ENCODE measurements around the gene SYNGR3.
"Not testable (repeated sequence)": the region's sequence is repeated elsewhere in the genome, so short reads cannot be mapped to it uniquely, and the experiment has no call there.

The SYNGR3 gene

GRCh38 chr16:2011726-2012125, 22.0 kb downstream of the SYNGR3 start:
- DNase-seq = not testable (repeated sequence)

GRCh38 chr16:2013527-2013926, 23.8 kb downstream of the SYNGR3 start:
- DNase-seq = no peak

GRCh38 chr16:2015117-2015946, 25.6 kb downstream of the SYNGR3 start:
- DNase-seq = no peak

GRCh38 chr16:2015947-2016208, 26.1 kb downstream of the SYNGR3 start:
- DNase-seq = no peak

- no peak for DNase-seq
These were observed 26.7 kb downstream of the SYNGR3 start for GRCh38 chr16:2016407-2016922.

GRCh38 chr16:2019518-2019920, 29.7 kb downstream of the SYNGR3 start, which contains the start of gene NPW:
NPW (plus strand) TSS chr16:2019785.
- no peak for DNase-seq

GRCh38 chr16:2019921-2020831, 30.4 kb downstream of the SYNGR3 start:
- no peak for DNase-seq

GRCh38 chr16:2022723-2023091, 32.9 kb downstream of the SYNGR3 start:
- DNase-seq = no peak

GRCh38 chr16:2023092-2024031, 33.6 kb downstream of the SYNGR3 start:
- peak; percentile 51 for DNase-seq

- no peak for DNase-seq
These were observed 34.3 kb downstream of the SYNGR3 start for GRCh38 chr16:2024032-2024420.

GRCh38 chr16:2025251-2025650, 35.5 kb downstream of the SYNGR3 start:
- no peak for DNase-seq

GRCh38 chr16:2025878-2026460, 36.2 kb downstream of the SYNGR3 start:
- no peak for DNase-seq

- no peak for DNase-seq
These were observed 36.8 kb downstream of the SYNGR3 start, which contains the start of gene NHERF2 for GRCh38 chr16:2026461-2027023. NHERF2 (plus strand) TSS chr16:2026902; CDS start chr16:2027006, 104 bp downstream.

- DNase-seq = no peak
These were observed 37.5 kb downstream of the SYNGR3 start for GRCh38 chr16:2027024-2028010.

- DNase-seq = no peak
These were observed 38.4 kb downstream of the SYNGR3 start for GRCh38 chr16:2028146-2028545.

GRCh38 chr16:2028620-2029220, 39.0 kb downstream of the SYNGR3 start:
- DNase-seq = no peak

GRCh38 chr16:2029350-2029749, 39.6 kb downstream of the SYNGR3 start:
- DNase-seq = no peak

- DNase-seq = no peak
These were observed 40.3 kb downstream of the SYNGR3 start for GRCh38 chr16:2030036-2030435.

GRCh38 chr16:2031081-2031577, 41.4 kb downstream of the SYNGR3 start:
- DNase-seq = no peak
